Measurements from ENCODE around the gene CACNA2D3. TPM values are rescaled to one million over a fixed set of nuclear protein-coding genes. Genes with fewer than 3 reads are reported as not detected.

Gene CACNA2D3
- polyA plus RNA-seq, 1 donor from 2014 or later, result 26.2 TPM

DNA sequence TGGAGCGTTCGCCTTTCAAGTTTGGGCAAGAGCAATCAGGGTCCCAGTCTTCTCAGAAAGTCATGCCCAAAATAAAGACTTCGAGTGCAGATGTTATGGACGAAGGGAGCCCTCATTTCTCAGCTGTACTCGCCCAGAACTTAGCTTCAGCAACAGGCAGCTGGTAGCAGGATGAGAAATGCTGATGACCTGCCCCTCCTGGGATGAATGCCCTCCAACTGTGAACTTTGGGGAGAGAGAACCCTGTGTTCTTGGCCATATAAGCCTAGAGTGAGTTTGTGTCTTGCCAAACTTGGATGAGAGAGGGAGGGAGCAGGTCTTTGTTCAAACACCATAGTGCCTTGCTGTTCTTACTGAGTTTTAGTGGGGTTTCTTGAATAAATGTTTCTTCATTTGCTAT is 405.2 kb downstream of the CACNA2D3 start:
- Histone ChIP-seq H3K27ac (ENCODE audit: low read length) (no peak overlapping the region), H3F3A (ENCODE audit: insufficient read depth, low read length, poor library complexity, severe bottlenecking) (no peaks in the 10 kb centered on the region), H4K20me1 (ENCODE audit: insufficient read depth) (no peaks in the 10 kb centered on the region), H3K4me2 (ENCODE audit: low read length) (no peak overlapping the region), H2AFZ (ENCODE audit: low read depth, low read length) (no peak overlapping the region), H3K4me3 (ENCODE audit: low read length) (no peak overlapping the region), H3K27me3 (ENCODE audit: insufficient read depth, low read depth, low read length) (no peaks in the 10 kb centered on the region), H3K9me3 (ENCODE audit: low read length) (no peaks in the 10 kb centered on the region), H3K9me2 (ENCODE audit: insufficient read depth, low read length) (no peaks in the 10 kb centered on the region), H3K79me2 (replicated peaks; ENCODE audit: insufficient read depth, low read length) (no peaks in the 10 kb centered on the region), H3K36me3 (ENCODE audit: insufficient read depth, low read length) (no peaks in the 10 kb centered on the region), H3K9ac (ENCODE audit: low read length) (no peak overlapping the region)
- TF ChIP-seq POLR2AphosphoS5 (IDR thresholded peaks at IDR 0.05) (no peak), EZH2 (IDR thresholded peaks at IDR 0.05; ENCODE audit: borderline replicate concordance, insufficient read depth, low read length, poor library complexity, severe bottlenecking) (no peak), RAD21 (conservative IDR thresholded peaks at IDR 0.05) (no peak), MXI1 (conservative IDR thresholded peaks at IDR 0.05; ENCODE audit: poor library complexity, severe bottlenecking) (no peak), SMC3 (conservative IDR thresholded peaks at IDR 0.05; ENCODE audit: poor library complexity) (no peak), TAF1 (IDR thresholded peaks at IDR 0.05; ENCODE audit: low read depth) (no peak), EP300 (conservative IDR thresholded peaks at IDR 0.05; ENCODE audit: poor library complexity, severe bottlenecking) (no peak)
- TF ChIP-seq, protein P1, sequence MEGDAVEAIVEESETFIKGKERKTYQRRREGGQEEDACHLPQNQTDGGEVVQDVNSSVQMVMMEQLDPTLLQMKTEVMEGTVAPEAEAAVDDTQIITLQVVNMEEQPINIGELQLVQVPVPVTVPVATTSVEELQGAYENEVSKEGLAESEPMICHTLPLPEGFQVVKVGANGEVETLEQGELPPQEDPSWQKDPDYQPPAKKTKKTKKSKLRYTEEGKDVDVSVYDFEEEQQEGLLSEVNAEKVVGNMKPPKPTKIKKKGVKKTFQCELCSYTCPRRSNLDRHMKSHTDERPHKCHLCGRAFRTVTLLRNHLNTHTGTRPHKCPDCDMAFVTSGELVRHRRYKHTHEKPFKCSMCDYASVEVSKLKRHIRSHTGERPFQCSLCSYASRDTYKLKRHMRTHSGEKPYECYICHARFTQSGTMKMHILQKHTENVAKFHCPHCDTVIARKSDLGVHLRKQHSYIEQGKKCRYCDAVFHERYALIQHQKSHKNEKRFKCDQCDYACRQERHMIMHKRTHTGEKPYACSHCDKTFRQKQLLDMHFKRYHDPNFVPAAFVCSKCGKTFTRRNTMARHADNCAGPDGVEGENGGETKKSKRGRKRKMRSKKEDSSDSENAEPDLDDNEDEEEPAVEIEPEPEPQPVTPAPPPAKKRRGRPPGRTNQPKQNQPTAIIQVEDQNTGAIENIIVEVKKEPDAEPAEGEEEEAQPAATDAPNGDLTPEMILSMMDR (IDR thresholded peaks at IDR 0.05; ENCODE audit: poor library complexity, severe bottlenecking), result no peak
- TF ChIP-seq, protein P2, sequence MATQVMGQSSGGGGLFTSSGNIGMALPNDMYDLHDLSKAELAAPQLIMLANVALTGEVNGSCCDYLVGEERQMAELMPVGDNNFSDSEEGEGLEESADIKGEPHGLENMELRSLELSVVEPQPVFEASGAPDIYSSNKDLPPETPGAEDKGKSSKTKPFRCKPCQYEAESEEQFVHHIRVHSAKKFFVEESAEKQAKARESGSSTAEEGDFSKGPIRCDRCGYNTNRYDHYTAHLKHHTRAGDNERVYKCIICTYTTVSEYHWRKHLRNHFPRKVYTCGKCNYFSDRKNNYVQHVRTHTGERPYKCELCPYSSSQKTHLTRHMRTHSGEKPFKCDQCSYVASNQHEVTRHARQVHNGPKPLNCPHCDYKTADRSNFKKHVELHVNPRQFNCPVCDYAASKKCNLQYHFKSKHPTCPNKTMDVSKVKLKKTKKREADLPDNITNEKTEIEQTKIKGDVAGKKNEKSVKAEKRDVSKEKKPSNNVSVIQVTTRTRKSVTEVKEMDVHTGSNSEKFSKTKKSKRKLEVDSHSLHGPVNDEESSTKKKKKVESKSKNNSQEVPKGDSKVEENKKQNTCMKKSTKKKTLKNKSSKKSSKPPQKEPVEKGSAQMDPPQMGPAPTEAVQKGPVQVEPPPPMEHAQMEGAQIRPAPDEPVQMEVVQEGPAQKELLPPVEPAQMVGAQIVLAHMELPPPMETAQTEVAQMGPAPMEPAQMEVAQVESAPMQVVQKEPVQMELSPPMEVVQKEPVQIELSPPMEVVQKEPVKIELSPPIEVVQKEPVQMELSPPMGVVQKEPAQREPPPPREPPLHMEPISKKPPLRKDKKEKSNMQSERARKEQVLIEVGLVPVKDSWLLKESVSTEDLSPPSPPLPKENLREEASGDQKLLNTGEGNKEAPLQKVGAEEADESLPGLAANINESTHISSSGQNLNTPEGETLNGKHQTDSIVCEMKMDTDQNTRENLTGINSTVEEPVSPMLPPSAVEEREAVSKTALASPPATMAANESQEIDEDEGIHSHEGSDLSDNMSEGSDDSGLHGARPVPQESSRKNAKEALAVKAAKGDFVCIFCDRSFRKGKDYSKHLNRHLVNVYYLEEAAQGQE (IDR thresholded peaks at IDR 0.05; ENCODE audit: borderline replicate concordance), result no peak

DNA sequence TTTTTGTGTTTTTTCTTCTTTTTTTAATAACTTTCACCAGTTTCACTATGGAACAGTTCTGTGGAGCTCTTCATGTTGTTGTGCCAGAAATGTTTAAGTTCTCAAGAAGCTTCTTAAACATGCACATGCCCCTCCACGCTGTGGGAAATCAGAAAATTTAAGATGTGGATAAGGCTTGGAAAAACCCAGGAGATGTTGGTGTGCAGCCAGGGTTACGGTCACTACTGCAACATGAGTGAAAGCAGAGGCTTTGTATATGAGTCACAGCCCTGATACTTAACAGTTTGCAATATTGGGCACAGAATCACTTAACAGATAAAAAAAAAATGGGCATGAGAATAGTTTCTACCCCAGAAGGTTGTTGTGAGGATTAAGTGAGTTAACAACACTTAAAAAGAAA is 405.6 kb downstream of the CACNA2D3 start:
- Histone ChIP-seq H3K27ac (ENCODE audit: low read length) (no peak overlapping the region), H2AFZ (ENCODE audit: low read depth, low read length) (no peak overlapping the region), H3K4me3 (ENCODE audit: low read length) (no peak overlapping the region), H3K36me3 (ENCODE audit: insufficient read depth, low read length) (no peaks in the 10 kb centered on the region), H3K79me2 (replicated peaks; ENCODE audit: insufficient read depth, low read length) (no peaks in the 10 kb centered on the region), H4K20me1 (ENCODE audit: insufficient read depth) (no peaks in the 10 kb centered on the region), H3K9ac (ENCODE audit: low read length) (no peak overlapping the region), H3K9me3 (ENCODE audit: low read length) (no peaks in the 10 kb centered on the region), H3K27me3 (ENCODE audit: insufficient read depth, low read depth, low read length) (no peaks in the 10 kb centered on the region), H3K9me2 (ENCODE audit: insufficient read depth, low read length) (no peaks in the 10 kb centered on the region), H3F3A (ENCODE audit: insufficient read depth, low read length, poor library complexity, severe bottlenecking) (no peaks in the 10 kb centered on the region), H3K4me2 (ENCODE audit: low read length) (no peak overlapping the region)
- TF ChIP-seq SMC3 (conservative IDR thresholded peaks at IDR 0.05; ENCODE audit: poor library complexity) (no peak), POLR2AphosphoS5 (IDR thresholded peaks at IDR 0.05) (no peak), TAF1 (IDR thresholded peaks at IDR 0.05; ENCODE audit: low read depth) (no peak)

DNA sequence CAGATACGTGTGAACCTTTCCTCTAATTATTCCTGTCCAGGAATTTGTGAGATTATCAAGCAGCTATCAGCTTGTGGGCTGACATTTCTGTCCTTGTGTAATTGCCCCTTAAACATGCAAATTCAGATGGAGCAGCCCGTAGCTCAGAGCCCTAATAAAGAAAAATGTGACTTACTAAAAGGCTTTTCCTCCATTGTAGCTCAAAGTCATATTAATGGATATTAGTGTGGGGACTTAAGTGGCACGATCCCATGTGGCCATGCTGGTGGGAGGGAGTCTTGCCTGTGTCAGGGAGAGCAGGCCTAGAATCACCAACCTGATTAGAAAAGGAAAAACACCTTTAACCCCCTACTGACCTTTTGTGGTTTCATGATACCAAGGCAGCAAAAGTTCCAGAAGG is 406.3 kb downstream of the CACNA2D3 start:
- Histone ChIP-seq H3K9ac (ENCODE audit: low read length) (no peak overlapping the region), H3K4me2 (ENCODE audit: low read length) (no peak overlapping the region), H3F3A (ENCODE audit: insufficient read depth, low read length, poor library complexity, severe bottlenecking) (no peaks in the 10 kb centered on the region), H3K27ac (ENCODE audit: low read length) (no peak overlapping the region), H3K27me3 (ENCODE audit: insufficient read depth, low read depth, low read length) (no peaks in the 10 kb centered on the region), H3K4me3 (ENCODE audit: low read length) (no peak overlapping the region), H3K79me2 (replicated peaks; ENCODE audit: insufficient read depth, low read length) (no peaks in the 10 kb centered on the region), H3K36me3 (ENCODE audit: insufficient read depth, low read length) (no peaks in the 10 kb centered on the region), H3K9me3 (ENCODE audit: low read length) (no peaks in the 10 kb centered on the region), H3K9me2 (ENCODE audit: insufficient read depth, low read length) (no peaks in the 10 kb centered on the region), H4K20me1 (ENCODE audit: insufficient read depth) (no peaks in the 10 kb centered on the region), H2AFZ (ENCODE audit: low read depth, low read length) (no peak overlapping the region)
- no peak for TF ChIP-seq EZH2 (IDR thresholded peaks at IDR 0.05; ENCODE audit: borderline replicate concordance, insufficient read depth, low read length, poor library complexity, severe bottlenecking)
- no peak for TF ChIP-seq MXI1 (conservative IDR thresholded peaks at IDR 0.05; ENCODE audit: poor library complexity, severe bottlenecking)
- TF ChIP-seq EP300 (conservative IDR thresholded peaks at IDR 0.05; ENCODE audit: poor library complexity, severe bottlenecking), result no peak
- no peak for TF ChIP-seq SMC3 (conservative IDR thresholded peaks at IDR 0.05; ENCODE audit: poor library complexity)
- no peak for TF ChIP-seq TAF1 (IDR thresholded peaks at IDR 0.05; ENCODE audit: low read depth)
- TF ChIP-seq, protein P2 (IDR thresholded peaks at IDR 0.05; ENCODE audit: borderline replicate concordance), result no peak
- no peak for TF ChIP-seq POLR2AphosphoS5 (IDR thresholded peaks at IDR 0.05)
- TF ChIP-seq RAD21 (conservative IDR thresholded peaks at IDR 0.05), result no peak
- TF ChIP-seq, protein P1 (IDR thresholded peaks at IDR 0.05; ENCODE audit: poor library complexity, severe bottlenecking), result no peak

All from neural cell (in vitro differentiated cells).